Measurements from ENCODE around the gene STX16.
A peak's percentile ranks its signal among the peaks of the same experiment; 100 is the strongest.
"Not testable (repeated sequence)": the region's sequence is repeated elsewhere in the genome, so short reads cannot be mapped to it uniquely, and the experiment has no call there.

Gene STX16

DNA sequence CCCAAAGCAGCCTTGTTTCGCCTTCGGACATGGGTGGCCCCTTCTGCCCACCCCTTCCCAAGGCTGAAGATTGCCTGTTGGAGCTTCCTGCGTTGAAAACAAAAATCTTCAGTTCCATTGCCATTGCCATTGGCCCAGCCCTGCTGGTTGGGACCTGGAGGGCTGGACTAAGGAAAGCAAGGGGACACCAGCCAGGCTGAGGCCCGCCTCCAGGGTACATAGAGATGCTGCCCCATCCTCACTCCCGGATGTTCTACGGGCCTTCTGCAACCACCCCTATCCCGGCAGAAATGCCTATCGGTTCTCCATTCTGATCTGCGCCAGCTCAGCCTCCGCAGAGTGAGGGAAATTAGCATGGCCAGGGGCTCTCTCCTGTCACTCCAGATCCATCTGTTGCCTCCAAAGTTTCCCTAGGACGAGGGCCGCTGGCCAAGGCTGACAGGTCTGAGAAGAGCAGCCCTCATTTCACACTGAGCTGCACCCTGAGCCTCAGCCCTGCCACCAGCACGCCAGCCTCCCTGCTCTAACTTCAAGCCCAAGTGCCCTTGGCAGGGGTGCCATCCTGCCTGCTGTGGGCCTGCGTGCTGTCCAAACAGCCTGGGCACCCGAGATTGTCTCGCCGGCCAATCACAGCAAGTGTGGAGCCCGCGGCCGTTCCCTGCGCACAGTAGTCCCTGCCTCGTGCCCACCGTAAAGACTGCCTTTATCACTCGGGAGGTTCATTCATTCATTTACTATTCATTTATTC, 13.4 kb upstream of the STX16 start:
- DNase-seq, result no peak

DNA sequence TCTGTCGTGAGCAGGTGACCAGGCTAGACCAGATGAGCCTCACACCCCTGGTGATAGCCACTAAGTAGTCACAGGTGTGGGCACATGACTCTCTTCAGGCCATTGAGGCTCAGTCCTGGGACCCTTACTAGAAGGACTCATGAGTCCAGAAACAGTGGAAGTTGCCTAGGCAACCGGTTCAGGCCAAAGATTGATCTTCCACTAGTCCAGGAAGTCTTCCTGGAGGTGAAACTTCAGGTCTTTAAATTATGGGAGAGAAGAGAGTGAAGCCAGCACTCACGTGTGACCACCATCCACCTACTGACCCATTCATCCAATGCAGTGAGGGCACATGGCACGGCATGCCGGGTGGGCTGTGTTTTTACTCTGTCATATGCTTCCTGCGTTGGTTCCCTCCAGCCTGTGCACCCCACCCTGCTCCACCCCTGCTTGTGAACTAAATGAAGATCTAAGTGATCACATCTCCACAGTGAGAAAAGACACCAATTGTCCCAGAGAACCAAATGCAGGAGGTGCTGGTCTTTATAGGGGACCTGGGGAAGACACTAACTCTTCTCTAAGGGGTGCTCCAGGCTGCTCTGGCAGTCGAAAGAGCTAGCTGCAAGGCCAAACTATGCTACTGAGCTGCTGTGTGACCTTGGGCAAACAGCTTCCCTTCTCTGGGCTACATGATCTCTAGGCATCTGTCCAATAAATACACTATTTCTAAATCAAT, 12.5 kb upstream of the STX16 start:
- DNase-seq, result no peak

DNA sequence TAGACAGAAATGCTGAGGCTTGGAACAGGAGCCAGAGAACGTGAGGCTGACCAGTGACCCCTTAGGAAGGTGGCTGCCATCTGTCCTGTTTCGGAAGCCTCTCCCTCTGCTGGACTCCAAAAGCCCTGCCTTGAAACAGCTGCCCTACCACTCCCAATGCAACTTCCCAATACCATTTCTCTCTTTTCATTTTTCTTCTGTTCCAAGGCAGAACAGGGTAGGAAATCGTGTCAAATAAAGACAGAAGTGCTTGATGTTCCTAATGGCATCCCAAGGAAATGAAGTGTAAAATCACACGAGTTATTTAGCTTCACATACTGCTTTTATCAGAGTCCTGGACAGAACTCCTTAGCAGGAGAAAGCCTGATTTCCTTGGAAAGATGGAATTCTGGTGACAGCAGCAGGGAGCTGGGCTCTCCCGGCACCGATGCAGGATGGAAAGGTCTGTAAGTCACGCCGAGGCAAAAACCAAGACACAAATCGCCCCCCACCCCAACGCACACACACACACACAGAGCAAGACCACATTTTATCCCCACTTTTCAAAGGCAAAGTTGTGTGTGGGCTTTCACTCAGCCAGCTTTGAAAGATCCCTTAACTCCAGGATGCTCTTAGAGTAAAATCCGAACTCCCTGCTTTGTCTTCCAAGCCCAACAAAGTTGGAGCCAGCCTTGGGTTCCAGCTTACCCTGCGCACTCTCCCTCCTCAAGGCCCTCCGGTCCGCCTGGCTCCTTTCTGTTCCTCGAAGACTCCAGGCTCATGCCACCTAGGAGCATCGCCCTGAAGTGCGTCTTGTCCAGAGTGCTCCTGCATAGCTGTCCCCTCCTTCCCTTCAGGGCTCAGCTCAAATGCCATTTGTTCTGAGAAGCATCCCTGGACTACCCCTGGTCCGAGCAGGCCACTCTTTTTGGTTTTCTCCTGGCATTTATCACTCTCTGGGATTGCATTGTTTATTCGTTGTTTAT, 11.6 kb upstream of the STX16 start:
- no peak for DNase-seq

DNA sequence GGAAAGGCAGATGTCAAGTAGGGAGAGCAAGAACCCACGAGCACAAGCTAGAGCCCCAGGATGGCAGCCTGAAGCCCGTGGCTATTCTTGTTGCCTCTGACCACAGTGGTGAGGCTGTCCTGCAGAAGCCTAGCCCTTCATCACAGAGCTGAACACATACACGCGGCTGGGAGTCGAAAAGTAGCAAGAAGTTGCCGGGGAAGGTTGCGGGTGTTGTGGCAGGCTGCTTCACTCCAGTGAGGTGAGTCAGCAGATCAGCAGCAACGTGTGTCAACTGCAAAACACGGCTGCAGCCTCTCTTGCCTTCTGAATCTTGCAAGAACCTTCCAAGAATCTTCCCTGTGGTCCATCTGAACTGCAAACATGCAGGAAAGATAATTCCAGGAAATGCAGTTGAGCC, 10.6 kb upstream of the STX16 start:
- no peak for DNase-seq

DNA sequence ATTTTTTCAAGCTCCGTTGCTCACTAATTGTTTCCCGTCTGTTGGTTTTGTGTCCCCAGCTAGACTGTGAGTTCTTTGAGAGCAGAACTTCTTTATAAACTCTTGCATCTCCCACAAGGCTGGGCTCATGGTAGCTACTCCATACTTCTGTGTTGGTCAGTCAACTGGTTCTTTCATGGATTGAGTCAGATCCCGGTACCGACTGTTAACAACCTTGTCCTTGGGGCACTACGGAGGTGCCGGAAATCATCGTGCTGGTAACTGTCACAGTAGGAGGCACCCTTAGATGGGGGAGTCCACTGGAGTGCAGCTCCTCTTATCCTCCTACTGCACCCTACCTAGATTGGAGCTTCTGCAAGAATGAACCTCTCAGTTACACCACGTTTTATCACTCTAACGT, 8.6 kb upstream of the STX16 start:
- DNase-seq, result no peak

DNA sequence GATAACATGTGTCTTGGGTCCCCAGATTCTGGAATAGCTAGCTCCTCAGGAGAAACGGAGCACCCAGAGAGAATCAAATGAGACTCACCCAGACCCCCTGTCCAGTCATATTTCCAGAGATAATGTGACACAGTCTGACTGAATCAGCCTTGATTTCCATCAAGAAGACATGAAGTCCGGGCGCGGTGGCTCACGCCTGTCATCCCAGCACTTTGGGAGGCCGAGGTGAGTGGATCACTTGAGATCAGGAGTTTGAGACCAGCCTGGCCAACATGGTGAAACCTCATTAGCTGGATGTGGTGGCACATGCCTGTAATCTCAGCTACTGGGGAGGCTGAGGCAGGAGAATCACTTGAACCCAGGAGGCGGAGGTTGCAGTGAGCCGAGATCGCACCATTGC, 8.2 kb upstream of the STX16 start:
- DNase-seq, result not testable (repeated sequence)

DNA sequence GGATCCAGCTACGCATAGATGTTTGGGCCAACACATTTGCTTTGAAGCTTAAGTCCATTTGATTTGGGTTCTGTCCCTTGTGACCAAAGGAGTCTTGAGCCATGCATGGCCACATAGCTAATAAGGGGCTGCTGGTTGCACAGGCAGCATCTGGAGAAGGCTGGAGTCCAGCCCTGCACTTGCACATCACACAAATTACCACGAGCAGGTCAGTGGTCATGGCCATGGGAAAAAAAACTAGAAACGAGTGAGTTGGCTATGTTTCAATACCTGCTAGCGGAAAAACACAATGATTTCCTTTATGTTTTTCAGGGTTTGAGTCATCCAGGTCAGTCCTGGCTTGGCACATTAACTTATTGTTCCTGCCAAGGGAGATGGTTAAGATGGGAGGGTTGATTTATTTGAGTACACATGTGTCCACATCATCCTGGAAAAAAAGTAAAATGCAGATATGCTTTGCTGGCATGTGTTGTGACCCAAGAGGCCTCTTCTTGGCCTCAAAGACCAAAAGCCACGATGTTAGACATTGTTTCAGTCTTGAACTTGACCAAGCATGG, 5.6 kb upstream of the STX16 start:
- no peak for DNase-seq

DNA sequence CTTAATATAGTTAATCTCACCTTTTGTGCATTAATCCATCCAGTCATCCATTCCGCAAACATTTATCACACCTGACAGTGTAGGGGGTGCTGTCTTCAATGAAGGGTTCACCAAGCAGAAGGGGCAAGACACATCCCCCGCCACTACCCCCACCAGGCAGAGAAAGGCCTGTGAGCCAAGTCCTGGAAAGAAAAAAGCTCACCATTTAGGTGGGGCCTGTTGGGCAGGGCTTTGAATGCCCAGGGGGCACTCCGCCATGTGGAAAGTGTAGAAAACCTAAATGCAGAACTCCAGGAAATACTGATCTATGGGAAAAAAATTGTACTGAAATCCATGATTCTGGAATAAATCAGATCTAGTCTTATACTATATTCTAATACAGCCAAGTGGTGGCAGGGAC, 4.8 kb upstream of the STX16 start:
- DNase-seq, result no peak

DNA sequence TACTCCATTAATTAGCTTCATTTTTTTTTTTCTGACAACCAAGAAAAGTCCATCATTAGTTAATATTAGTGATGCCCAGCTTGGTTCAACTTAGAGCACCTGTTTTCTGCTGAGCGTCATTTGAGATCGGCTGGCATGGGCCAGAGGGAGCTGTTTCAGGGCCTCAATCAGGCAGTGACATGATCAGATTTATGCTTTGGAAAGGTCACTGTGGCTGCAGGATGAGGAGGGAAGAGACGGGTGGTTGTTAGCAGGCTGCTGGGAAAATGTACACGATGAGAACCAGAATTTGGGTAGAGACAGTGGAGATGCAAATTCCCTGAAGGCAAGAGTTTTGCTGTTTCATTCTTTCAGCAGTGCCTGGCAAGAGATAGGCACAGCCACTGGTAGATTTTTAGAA, 4.4 kb upstream of the STX16 start:
- no peak for DNase-seq

DNA sequence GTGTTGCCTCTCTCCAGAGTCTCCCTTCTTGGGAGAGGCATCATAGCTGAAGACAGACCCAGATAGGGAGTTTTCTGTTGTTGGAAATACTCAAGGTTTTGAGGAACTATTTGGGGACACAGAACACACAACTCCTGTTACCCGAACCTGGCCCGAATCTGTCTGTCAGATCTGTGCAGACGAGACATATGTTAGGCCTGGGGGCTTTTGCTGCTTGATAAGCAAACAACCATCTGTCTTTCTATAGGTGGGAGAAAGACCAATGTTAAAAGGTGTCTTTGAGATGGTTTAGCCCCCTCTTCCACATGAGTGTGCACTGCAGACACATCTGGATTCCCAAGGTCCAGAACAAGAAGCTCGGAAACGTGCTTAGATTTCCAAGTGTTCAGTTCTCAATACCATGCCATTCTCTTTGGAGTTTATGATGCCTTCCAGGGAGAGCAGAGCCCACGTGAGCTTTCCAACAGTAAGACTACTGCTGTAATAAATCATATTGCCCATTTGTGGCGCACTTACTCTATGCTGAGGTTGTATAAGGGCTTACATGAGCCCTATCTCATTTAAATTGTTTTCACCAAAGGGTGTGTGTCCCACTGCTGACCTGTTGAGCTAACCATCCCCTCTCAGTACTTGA, 3.8 kb upstream of the STX16 start:
- no peak for DNase-seq

DNA sequence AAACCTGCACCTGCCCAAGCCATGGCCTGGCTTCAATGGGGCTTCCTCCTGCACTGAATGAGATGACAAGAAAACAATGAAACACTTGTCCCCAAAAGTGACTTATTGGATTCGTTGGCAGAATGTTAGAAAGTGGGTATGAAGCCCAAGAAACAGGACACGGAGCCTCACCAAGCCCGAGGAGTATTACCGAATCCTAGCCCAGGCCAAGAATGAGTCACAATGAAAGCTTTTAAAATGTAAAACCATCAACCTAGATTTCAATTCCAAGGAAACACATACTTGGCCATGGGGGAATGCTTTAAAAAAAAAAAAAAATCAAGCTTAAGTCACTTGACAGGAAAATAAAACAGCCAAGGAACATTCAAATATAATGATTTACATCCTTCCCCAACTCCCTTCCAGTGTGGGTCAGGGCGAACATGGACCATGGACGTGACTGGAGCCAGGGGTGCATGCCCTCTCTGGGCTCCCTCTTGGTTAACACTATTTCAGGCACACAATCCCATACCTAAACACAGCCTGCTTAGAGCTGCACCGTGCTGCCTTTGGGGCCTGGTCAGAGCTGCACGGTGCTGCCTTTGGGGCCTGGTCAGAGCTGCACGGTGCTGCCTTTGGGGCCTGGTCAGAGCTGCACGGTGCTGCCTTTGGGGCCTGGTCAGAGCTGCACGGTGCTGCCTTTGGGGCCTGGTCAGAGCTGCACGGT, 3.1 kb upstream of the STX16 start:
- DNase-seq, result no peak

DNA sequence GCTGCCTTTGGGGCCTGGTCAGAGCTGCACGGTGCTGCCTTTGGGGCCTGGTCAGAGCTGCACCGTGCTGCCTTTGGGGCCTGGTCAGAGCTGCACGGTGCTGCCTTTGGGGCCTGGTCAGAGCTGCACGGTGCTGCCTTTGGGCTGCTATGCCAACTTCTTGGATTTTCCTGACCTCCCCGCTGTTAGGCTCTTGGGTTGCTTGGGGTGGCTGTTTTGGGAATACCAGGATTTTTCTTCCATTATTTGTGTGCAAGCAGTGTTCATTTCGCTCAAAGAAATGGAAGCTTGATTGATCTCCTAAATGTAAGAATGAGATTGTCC, 2.6 kb upstream of the STX16 start:
- not testable (repeated sequence) for DNase-seq

DNA sequence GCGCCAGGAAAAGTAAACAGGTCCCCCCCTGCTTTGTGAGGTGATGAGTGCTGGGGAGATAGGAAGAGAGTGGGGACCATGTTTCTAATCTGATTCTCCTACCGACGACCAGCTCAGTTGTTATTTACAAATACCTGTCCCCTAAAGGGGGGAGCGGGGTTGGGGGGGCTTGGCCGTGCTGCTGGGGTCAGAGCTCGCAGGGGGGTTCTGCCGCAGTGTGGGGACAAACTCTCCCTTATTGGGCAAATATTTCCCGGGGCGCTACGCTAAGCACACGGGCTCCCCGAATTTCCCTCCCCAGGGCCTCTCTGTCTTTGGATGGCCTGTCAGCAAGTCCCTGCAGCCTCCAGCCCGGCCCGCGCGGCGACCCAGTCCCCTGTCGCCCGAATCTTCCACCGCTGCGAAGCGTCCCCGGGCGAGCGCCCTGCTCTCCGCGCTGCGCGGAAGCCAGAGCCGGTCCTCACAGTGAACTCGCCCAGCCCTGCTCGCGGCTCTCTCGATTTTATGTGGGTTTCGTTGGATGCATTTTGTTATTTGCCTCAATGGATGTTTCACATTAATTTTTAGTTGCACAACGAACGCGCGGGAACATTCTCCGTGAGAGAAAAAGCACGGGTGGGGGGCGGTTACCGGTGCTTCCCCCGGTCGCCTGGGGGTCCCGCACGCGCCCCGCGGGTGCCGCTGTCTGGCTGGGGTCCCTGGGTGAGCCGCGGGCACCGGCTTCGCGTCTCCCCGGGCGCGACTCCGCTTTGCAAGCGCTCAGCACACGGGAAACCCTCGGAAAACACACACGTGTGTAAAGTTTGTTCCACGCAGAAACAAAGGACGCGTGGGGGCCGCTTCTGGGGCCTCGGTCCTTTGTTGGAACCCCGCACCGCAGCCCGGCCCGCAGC, 1.5 kb upstream of the STX16 start:
- DNase-seq, result no peak

DNA sequence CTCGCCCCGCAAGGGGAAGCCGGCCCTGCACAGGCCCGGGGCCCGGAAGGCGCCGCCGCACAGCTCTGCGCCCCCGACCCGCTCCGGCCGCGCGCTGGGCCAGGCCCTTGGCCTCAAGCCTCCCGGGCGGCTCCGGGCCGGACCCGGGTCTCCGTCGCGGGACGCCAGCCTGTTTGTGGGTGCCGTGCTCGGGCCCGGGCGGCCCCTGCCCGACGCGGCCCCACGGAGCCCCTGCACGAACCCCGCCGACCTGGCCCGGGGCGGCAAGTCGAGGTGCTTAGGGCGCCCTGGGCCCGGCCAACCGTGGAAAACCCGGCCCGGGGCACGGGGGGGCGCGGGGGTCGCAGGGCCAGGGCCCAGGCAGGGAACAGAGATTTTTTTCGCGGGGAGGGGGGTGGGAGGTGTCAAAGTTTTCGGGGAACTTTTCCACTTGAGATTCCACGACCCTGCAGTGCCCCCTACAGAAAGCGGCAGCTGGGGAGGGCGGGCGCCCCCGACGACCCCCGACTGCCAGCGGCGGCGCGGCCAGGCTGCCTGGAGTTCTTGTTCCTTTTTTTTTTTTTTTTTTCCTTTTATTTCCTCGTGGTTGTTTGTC, 805 bp upstream of the STX16 start:
- no peak for DNase-seq

DNA sequence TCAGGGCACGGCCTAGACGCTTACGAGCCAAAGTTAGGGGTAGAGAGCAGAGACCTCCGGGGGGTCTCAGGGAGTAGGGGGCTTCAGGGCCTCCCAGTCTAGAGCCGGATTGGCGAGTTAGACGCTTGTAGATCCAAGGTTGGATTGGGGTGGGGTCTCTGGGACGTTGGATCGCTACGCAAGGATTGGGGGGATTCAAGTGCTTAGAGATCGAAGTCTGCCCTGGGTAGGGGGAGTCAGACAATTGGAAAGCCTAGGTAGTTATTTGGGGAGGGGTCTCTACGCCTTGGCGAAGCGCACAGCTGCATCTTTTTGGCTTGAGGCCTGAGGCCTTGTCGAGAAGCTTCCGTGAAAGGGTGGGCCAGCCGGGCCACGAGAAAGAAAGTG, 469 bp downstream of the STX16 start:
- peak; percentile 69 for DNase-seq

DNA sequence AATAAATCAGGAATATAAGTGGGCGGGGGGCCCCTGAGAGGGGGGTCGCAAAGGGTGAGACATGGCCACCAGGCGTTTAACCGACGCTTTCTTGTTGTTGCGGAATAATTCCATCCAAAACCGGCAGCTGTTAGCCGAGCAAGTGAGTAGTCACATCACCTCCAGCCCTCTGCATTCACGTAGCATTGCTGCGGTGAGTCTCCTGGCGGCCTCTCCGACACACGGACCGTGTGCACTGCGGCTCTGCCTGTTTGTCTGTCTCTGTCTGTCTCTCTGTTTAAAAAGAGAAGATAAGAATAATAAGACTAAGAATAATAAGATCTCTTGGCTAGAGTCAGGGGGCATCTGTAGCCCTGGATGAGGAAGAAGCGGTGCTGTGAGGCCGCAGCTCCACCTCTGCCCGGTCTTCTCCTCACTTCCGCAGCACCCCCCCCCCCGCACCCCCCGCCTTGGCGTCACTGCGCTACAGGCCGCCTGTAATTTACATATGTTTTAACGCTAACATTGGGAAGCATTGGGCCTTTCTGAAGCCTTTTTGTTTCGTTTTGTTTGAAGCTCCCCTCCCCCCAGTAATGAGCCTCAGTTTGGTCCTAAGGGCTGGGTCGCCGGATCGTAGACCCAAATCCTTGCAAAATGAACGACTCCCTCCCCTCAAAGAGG, 993 bp downstream of the STX16 start:
- DNase-seq, result peak; percentile 51

DNA sequence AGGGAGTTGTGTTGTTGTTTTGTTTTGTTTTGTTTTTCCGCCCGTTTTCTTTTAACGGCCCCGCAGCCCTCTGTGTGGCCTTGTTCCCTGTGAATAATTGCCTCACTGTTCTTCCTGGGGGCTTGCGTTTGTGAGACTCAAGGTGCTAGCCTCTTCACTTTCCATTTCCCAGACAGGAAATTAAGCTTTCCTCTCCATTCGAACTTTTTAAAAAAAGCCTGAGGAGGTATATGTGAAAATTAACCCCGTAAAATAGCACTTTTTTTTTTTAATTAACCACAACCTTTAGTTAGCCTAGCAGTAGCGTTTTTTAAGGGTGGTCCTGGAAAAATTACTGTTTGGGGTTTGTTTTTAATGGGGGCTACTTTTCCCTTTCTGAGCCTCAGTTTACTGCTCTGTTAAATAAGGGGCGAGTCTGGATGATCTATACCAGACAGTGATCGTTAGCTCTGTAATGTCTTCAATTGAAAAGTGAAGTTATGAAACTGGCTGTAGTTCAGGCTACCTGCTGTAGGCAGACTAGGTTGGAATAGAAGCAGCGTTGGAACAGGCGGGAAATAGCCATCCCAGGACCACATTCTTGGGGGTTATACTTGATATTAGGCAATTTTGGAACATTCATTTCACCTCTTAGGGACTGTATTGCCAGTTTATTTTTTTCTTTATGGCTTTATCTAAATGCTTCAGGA, 1.7 kb downstream of the STX16 start:
- DNase-seq, result no peak

DNA sequence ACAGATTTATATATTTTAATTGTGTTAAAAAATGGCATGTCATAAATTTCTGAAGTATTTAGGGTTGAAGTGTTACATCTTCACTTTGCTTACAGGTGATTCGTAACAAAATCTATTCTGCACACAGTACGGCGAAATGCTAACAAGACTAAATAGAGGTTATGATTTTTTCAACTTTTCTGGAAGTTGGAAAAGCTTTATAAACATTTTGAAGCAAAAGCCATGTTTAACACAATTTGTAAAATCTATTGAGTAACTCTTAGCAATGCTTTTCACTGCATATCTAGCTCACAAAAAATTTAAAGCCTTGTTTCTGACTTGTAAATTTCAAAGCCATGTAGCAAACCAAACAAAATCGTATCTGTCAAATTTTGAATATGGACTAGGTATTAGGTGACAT, 3.3 kb downstream of the STX16 start:
- no peak for DNase-seq

DNA sequence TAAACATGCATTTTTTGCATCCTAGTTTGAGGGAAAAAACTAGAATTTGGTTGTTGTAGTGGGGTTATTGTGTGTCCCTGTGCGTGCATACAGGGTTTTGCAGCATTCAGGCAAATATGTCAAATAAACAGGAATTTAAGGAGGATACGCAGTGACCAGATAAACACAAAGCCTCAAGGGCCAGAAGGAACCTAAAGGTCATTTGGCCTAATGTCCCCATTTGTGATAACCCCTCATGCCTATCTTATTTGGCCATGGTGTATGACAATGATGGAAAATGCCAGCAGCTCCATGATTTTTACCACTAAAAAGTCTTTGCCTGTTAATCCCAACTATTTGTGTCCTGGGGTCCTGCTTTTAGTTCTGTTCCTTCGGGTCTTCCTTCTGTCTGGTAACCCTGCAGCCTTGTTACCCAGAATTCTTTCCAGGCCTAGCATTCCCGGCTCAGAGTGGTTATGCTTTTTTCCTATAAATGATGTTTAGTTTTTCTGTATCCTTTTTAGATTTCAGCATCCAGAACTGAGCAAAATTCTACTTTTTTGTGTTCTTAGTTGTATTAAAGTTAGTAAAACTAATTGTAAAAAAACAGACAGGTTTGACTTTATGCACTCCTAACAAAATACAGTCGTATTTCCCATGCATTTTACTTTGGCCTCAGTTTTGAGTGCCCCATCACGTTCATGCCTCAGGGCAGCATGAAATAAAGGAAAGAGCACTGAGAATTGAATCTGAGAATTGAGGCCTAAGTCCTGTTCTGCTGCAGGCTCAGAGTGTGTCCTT, 4.4 kb downstream of the STX16 start:
- no peak for DNase-seq

Data from midbrain (tissue), 1 donor.